ENCODE results near the gene SUCO.

DNA sequence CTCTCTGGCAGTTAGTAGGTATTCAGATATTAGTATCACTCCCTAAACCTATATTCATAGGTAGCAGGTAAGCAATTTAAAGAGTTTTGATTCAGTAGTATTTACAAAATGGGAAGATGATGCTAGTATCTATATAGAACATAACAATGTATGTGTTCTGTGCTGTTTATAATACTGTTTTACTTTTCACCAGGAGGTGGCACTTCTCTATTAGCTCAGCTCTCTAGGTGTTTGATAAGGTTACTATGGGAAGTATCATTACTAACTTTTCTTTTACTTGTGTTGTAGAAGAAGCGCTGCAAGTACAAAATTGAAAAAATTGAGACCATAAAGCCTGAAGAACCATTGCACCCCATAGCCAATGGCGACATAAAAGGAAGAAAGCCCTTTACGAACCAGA lies 76.6 kb downstream of the SUCO start:
- TF ChIP-seq, protein P1, sequence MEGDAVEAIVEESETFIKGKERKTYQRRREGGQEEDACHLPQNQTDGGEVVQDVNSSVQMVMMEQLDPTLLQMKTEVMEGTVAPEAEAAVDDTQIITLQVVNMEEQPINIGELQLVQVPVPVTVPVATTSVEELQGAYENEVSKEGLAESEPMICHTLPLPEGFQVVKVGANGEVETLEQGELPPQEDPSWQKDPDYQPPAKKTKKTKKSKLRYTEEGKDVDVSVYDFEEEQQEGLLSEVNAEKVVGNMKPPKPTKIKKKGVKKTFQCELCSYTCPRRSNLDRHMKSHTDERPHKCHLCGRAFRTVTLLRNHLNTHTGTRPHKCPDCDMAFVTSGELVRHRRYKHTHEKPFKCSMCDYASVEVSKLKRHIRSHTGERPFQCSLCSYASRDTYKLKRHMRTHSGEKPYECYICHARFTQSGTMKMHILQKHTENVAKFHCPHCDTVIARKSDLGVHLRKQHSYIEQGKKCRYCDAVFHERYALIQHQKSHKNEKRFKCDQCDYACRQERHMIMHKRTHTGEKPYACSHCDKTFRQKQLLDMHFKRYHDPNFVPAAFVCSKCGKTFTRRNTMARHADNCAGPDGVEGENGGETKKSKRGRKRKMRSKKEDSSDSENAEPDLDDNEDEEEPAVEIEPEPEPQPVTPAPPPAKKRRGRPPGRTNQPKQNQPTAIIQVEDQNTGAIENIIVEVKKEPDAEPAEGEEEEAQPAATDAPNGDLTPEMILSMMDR (IDR thresholded peaks at IDR 0.05): peak; percentile 54
- TF ChIP-seq, protein P2, sequence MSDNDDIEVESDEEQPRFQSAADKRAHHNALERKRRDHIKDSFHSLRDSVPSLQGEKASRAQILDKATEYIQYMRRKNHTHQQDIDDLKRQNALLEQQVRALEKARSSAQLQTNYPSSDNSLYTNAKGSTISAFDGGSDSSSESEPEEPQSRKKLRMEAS (IDR thresholded peaks at IDR 0.05): no peak

Data from A549 (cell line).